ENCODE measurements around the gene WDFY4. TPM values are rescaled to one million over a fixed set of nuclear protein-coding genes. Genes with fewer than 3 reads are reported as not detected.

WDFY4 gene
- total RNA-seq, 4 donors from 2014 or later: 0.60 to 20.6 (median 5.1) TPM

- in situ Hi-C loops (cut with MboI; ENCODE audit: low pct_ligation_motif_present in 1 of 4, low pct_unique_long_range_greater_than_20kb in 1 of 4, low sequenced_read_pairs in 3 of 4) (no loop called here), intact Hi-C loops (cut with DNase I; ENCODE audit: low total_unique reads) (no loop called here)
- TF ChIP-seq CTCF (IDR thresholded peaks at IDR 0.05) (no peak), POLR2A (IDR thresholded peaks at IDR 0.05) (no peak), POLR2AphosphoS5 (IDR thresholded peaks at IDR 0.05) (no peak), EP300 (IDR thresholded peaks at IDR 0.05; ENCODE audit: low read depth) (no peak)
- no peaks in the 10 kb centered on the region for H3K36me3 ChIP-seq
- H3K27me3 ChIP-seq: no peaks in the 10 kb centered on the region
- WGBS, 2 donors (ENCODE audit: low coverage in 1 of 2): 75 to 81% methylated on average over 5 to 12 of the region's 12 CpGs
- no peak overlapping the region for H3K4me3 ChIP-seq
- no peak for DNase-seq
- no peaks in the 10 kb centered on the region for H3K9me3 ChIP-seq
- no peaks in the 10 kb centered on the region for H3K4me1 ChIP-seq
- peak overlapping the region; percentile 24 to 64 (median 52) for H3K27ac ChIP-seq
Observed at GRCh38 chr10:48800007-48800675, 115.5 kb downstream of the WDFY4 start.

- in situ Hi-C loops (cut with MboI; ENCODE audit: low pct_ligation_motif_present in 1 of 4, low pct_unique_long_range_greater_than_20kb in 1 of 4, low sequenced_read_pairs in 3 of 4): no loop called here
- intact Hi-C loops (cut with DNase I; ENCODE audit: low total_unique reads): no loop called here
- Histone ChIP-seq H3K4me3 (no peak overlapping the region), H3K27ac (peak overlapping the region; percentile 10 to 54 (median 44)), H3K36me3 (no peaks in the 10 kb centered on the region), H3K27me3 (no peaks in the 10 kb centered on the region), H3K9me3 (no peaks in the 10 kb centered on the region), H3K4me1 (no peaks in the 10 kb centered on the region)
- no peak for TF ChIP-seq POLR2AphosphoS5 (IDR thresholded peaks at IDR 0.05)
- TF ChIP-seq CTCF (IDR thresholded peaks at IDR 0.05): no peak
- TF ChIP-seq EP300 (IDR thresholded peaks at IDR 0.05; ENCODE audit: low read depth): no peak
- TF ChIP-seq POLR2A (IDR thresholded peaks at IDR 0.05): no peak
- no peak for DNase-seq
Observed at GRCh38 chr10:48801001-48801421, 116.3 kb downstream of the WDFY4 start.

GRCh38 chr10:48802611-48803071, 118.0 kb downstream of the WDFY4 start:
- no peak overlapping the region for H3K27ac ChIP-seq
- in situ Hi-C loops (cut with MboI; ENCODE audit: low pct_ligation_motif_present in 1 of 4, low pct_unique_long_range_greater_than_20kb in 1 of 4, low sequenced_read_pairs in 3 of 4): no loop called here

More at GRCh38 chr10:48802611-48803071, 118.0 kb downstream of the WDFY4 start:
- H3K36me3 ChIP-seq: no peaks in the 10 kb centered on the region
- DNase-seq: no peak
- H3K4me3 ChIP-seq: no peak overlapping the region
- no peaks in the 10 kb centered on the region for H3K27me3 ChIP-seq
- intact Hi-C loops (cut with DNase I; ENCODE audit: low total_unique reads): no loop called here
- TF ChIP-seq POLR2A (IDR thresholded peaks at IDR 0.05): no peak
- TF ChIP-seq POLR2AphosphoS5 (IDR thresholded peaks at IDR 0.05): no peak
- TF ChIP-seq CTCF (IDR thresholded peaks at IDR 0.05): no peak
- TF ChIP-seq EP300 (IDR thresholded peaks at IDR 0.05; ENCODE audit: low read depth): no peak
- H3K4me1 ChIP-seq: no peaks in the 10 kb centered on the region
- WGBS, 2 donors (ENCODE audit: low coverage in 1 of 2): 75 to 81% methylated on average over 2 of the region's 2 CpGs
- no peaks in the 10 kb centered on the region for H3K9me3 ChIP-seq
